OCI-LY1 (cell line): ENCODE results near the gene ELN.

Experiments used
- H2AFZ ChIP-seq: fragments of 200-600 bp; sonication (generic), shearing (Covaris generic); 2 replicates; pipeline ENCODE4 v1.6.0; 2014; ENCODE audit warnings: antibody characterized with exemption, mild to moderate bottlenecking, low read length
- H3F3A ChIP-seq: fragments of 200-600 bp; sonication (generic), shearing (Covaris generic); 2 replicates; pipeline ENCODE4 v1.6.0; 2014; ENCODE audit warnings: mild to moderate bottlenecking, antibody characterized with exemption, low read length, moderate library complexity; ENCODE audit not compliant: insufficient read depth
- H3K27ac ChIP-seq: fragments of 200-600 bp; sonication (generic); 2 replicates; pipeline ENCODE4 v1.5.1; 2014; ENCODE audit warnings: low read length, mixed run types, mild to moderate bottlenecking, low read depth; ENCODE audit not compliant: poor library complexity, severe bottlenecking
- H3K27me3 ChIP-seq: fragments of 200-600 bp; sonication (generic); 2 replicates; pipeline ENCODE4 v1.6.0; 2014; ENCODE audit warnings: antibody characterized with exemption, mild to moderate bottlenecking, low read length, moderate library complexity; ENCODE audit not compliant: insufficient read depth
- H3K36me3 ChIP-seq: fragments of 200-600 bp; sonication (generic); 2 replicates; pipeline ENCODE4 v1.6.1; 2014; ENCODE audit warnings: mild to moderate bottlenecking, antibody characterized with exemption, low read length, moderate library complexity, mixed read lengths; ENCODE audit not compliant: insufficient read depth
- H3K4me1 ChIP-seq: fragments of 200-600 bp; sonication (generic); 2 replicates; pipeline ENCODE4 v1.5.1; 2014; ENCODE audit warnings: mild to moderate bottlenecking, low read length, moderate library complexity; ENCODE audit not compliant: insufficient read depth, severe bottlenecking
- H3K4me2 ChIP-seq: fragments of 200-600 bp; sonication (generic), shearing (Covaris generic); 2 replicates; pipeline ENCODE4 v1.6.1; 2014; ENCODE audit warnings: low read length
- H3K4me3 ChIP-seq: fragments of 200-600 bp; sonication (generic); 2 replicates; pipeline ENCODE4 v1.5.1; 2014; ENCODE audit warnings: low read length, low read depth, mild to moderate bottlenecking, mixed read lengths; ENCODE audit not compliant: poor library complexity, severe bottlenecking
- H3K79me2 ChIP-seq: fragments of 200-600 bp; shearing (Covaris generic); 2 replicates; pipeline ENCODE4 v1.6.1; 2016; ENCODE audit warnings: mixed run types, low read length, mixed read lengths; ENCODE audit not compliant: insufficient read depth
- H3K9ac ChIP-seq: fragments of 200-600 bp; sonication (generic), shearing (Covaris generic); 2 replicates; pipeline ENCODE4 v1.6.1; 2014; ENCODE audit warnings: mild to moderate bottlenecking, low read length, mixed read lengths
- H3K9me2 ChIP-seq: fragments of 200-600 bp; sonication (generic), shearing (Covaris generic); 2 replicates; pipeline ENCODE4 v1.6.1; 2014; ENCODE audit warnings: low read depth, mild to moderate bottlenecking, low read length, mixed read lengths
- H3K9me3 ChIP-seq: fragments of 200-600 bp; shearing (Covaris generic); 2 replicates; pipeline ENCODE4 v1.6.1; 2014; ENCODE audit warnings: low read length, mixed read lengths
- H4K20me1 ChIP-seq: fragments of 200-600 bp; sonication (generic), shearing (Covaris generic); 2 replicates; pipeline ENCODE4 v1.6.0; 2016; ENCODE audit warnings: mild to moderate bottlenecking, low read length; ENCODE audit not compliant: insufficient read depth
- EZH2 ChIP-seq: fragments of 200-600 bp; sonication (generic), shearing (Covaris generic); IDR thresholded peaks from 2 replicates; pipeline ENCODE4 v1.8.0; 2017; ENCODE audit warnings: borderline replicate concordance, mixed run types, mild to moderate bottlenecking, antibody characterized with exemption, low read length, moderate library complexity, mixed read lengths
- TF ChIP-seq, protein P1 (sequence below): fragments of 200-600 bp; sonication (generic), shearing (Covaris generic); IDR thresholded peaks from 2 replicates; pipeline ENCODE4 v1.5.1; 2017; ENCODE audit warnings: mild to moderate bottlenecking, antibody characterized with exemption, low read length, moderate library complexity, mixed read lengths

ELN gene

DNA sequence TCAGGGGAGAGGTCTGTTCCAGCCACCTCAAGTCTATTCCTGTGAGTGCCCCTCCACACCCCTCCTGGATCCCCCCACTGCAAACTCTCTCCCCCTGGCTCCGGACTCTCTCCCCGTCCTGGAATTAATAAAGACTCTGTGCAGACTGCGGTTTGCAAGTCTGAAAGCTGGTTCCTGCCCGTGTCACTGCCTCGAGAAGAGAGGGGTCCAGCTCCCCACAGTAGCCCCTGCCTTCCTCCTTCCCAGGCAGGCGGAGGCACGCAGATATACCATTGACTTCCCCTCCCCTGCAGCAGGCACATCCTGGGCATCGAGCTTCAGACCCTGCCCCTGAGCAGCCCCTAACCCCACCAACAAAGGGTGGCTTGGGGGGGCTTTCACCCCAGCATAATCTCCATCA is 2.2 kb upstream of the ELN start:
- Histone ChIP-seq H3K79me2 (no peaks in the 10 kb centered on the region), H3K27ac (no peak overlapping the region), H3K9me3 (no peaks in the 10 kb centered on the region), H3K27me3 (peaks cover 2% of the 10 kb centered on the region; the same call in 1 of the 2 replicates), H3K9me2 (no peaks in the 10 kb centered on the region), H3K9ac (no peak overlapping the region), H3K4me3 (no peak overlapping the region), H3K36me3 (no peaks in the 10 kb centered on the region), H3F3A (no peaks in the 10 kb centered on the region), H2AFZ (no peak overlapping the region), H4K20me1 (no peaks in the 10 kb centered on the region), H3K4me1 (no peaks in the 10 kb centered on the region), H3K4me2 (no peak overlapping the region)
- TF ChIP-seq EZH2 = no peak
- TF ChIP-seq, protein P1, sequence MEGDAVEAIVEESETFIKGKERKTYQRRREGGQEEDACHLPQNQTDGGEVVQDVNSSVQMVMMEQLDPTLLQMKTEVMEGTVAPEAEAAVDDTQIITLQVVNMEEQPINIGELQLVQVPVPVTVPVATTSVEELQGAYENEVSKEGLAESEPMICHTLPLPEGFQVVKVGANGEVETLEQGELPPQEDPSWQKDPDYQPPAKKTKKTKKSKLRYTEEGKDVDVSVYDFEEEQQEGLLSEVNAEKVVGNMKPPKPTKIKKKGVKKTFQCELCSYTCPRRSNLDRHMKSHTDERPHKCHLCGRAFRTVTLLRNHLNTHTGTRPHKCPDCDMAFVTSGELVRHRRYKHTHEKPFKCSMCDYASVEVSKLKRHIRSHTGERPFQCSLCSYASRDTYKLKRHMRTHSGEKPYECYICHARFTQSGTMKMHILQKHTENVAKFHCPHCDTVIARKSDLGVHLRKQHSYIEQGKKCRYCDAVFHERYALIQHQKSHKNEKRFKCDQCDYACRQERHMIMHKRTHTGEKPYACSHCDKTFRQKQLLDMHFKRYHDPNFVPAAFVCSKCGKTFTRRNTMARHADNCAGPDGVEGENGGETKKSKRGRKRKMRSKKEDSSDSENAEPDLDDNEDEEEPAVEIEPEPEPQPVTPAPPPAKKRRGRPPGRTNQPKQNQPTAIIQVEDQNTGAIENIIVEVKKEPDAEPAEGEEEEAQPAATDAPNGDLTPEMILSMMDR = no peak

DNA sequence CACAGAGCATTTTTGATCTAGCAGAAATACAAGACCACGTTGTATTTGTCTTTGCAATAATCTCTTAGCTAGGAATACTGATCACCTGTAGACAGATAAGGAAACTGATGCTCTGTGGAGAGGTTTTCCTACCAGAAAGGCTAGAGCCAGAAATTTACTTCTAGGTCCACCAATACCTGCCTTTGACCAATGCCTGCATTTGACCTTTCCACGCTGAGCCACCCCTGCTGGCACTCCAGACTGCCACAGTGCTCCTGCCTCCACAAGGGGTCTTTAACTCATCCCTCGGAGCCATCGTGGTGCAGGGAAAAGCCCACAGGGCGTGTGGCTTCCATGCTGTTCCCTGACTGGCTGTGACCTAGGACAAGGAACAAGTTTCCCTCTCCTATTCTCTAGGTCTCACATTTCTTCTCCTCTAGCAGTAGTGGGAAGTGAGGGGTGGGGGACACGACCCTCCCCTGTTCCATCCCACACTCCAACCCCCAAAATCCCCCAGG is 1.5 kb upstream of the ELN start:
- Histone ChIP-seq H4K20me1 (no peaks in the 10 kb centered on the region), H3K9ac (no peak overlapping the region), H3K4me1 (no peaks in the 10 kb centered on the region), H3K79me2 (no peaks in the 10 kb centered on the region), H3K9me2 (no peaks in the 10 kb centered on the region), H3K4me2 (no peak overlapping the region), H2AFZ (no peak overlapping the region), H3K9me3 (no peaks in the 10 kb centered on the region), H3K27me3 (peaks cover 4% of the 10 kb centered on the region; the same call in 1 of the 2 replicates), H3K27ac (no peak overlapping the region), H3K36me3 (no peaks in the 10 kb centered on the region), H3F3A (no peaks in the 10 kb centered on the region), H3K4me3 (no peak overlapping the region)
- no peak for TF ChIP-seq EZH2
- TF ChIP-seq, protein P1 = no peak

DNA sequence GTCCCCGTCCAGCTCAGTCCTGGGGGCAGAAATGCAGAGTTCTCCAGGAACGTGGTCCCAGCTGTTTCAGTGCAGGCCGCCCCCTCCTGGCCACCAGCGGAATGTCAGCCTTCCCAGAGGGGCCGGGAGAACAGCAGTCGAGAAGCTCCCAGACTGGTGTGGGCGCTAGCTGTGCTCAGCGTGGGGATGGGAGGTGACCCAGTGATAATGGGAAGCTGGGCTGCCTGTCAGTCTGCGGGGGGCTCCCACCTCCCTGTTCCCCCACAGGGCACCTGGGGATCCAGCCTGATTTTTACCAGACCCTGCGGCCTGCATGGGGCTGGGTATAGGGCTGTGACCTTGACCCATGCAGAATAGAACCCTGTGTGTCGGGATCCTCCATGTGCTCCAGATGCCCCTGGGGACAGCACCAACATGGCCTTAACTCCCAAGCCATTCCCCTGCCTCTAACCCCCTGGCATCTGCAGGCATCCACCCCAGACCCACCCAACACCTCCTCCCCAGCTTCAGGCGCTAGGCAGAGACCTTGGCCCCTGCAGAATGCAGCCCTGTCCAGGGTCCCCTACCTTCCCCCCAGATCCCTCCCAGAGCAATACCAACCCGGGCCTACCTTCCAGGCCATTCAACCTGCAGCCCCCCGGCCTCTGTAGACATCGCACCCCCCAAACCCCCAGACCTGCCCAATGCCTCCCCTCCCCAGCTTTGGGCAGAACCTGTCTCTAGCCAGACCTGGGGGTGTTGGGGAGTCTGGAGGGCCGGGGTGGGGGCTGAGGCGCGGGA is 880 bp upstream of the ELN start:
- Histone ChIP-seq H3K9me2 (no peaks in the 10 kb centered on the region), H3K79me2 (no peaks in the 10 kb centered on the region), H3K9ac (no peak overlapping the region), H3K9me3 (no peaks in the 10 kb centered on the region), H4K20me1 (no peaks in the 10 kb centered on the region), H2AFZ (no peak overlapping the region), H3K4me3 (no peak overlapping the region), H3K4me2 (no peak overlapping the region), H3K27ac (no peak overlapping the region), H3K27me3 (peaks cover 6% of the 10 kb centered on the region), H3K36me3 (no peaks in the 10 kb centered on the region), H3F3A (no peaks in the 10 kb centered on the region), H3K4me1 (no peaks in the 10 kb centered on the region)
- no peak for TF ChIP-seq EZH2
- TF ChIP-seq, protein P1 = peak; percentile 99
